Activated T-cell treated with anti-CD3 and anti-CD28 coated beads, Interleukin-2, amount 50 U/mL, for 4 hours (primary cell): Measurements from ENCODE around the gene ADAM23. TPM values are rescaled to one million over a fixed set of nuclear protein-coding genes. Genes with fewer than 3 reads are reported as not detected.

Experiments used
- ATAC-seq, 2 donors: fragments of 200-7000 bp; cut with Tn5 transposase; one replicate each; pipeline ENCODE4 v1.10.0; 2021
- DNase-seq: peaks from one replicate; pipeline ENCODE4 v3.0.0-alpha.2; 2020
- H3K27me3 Mint-ChIP-seq: one replicate; pipeline ENCODE4 v1.8.0; 2021; ENCODE audit warnings: low read depth, mixed read lengths
- H3K36me3 Mint-ChIP-seq: one replicate; pipeline ENCODE4 v1.8.0; 2022; ENCODE audit warnings: mixed read lengths; ENCODE audit not compliant: insufficient read depth
- H3K4me1 Mint-ChIP-seq: one replicate; pipeline ENCODE4 v1.8.0; 2021; ENCODE audit warnings: low read depth, mixed read lengths
- H3K4me3 Mint-ChIP-seq: one replicate; pipeline ENCODE4 v1.8.0; 2021; ENCODE audit warnings: mild to moderate bottlenecking, moderate library complexity, mixed read lengths
- H3K9me3 Mint-ChIP-seq: one replicate; pipeline ENCODE4 v1.8.0; 2021; ENCODE audit warnings: mixed read lengths
- total RNA-seq, 3 donors: library from RNA; stranded (reverse); gene quantifications; one replicate each; pipeline ENCODE4 v1.2.1, GENCODE V29; 2021

ADAM23 gene
- total RNA-seq, 3 donors from 2014 or later: 0.25 to 1.2 (median 0.87) TPM

- Mint-ChIP-seq H3K4me3 (no peak overlapping the region), H3K36me3 (no peaks in the 10 kb centered on the region), H3K9me3 (no peaks in the 10 kb centered on the region), H3K4me1 (no peaks in the 10 kb centered on the region), H3K27me3 (peaks cover 12% of the 10 kb centered on the region)
- DNase-seq (no peak), ATAC-seq (no peak)
Measured at GRCh38 chr2:206584323-206585116, 141.2 kb downstream of the ADAM23 start.

DNA sequence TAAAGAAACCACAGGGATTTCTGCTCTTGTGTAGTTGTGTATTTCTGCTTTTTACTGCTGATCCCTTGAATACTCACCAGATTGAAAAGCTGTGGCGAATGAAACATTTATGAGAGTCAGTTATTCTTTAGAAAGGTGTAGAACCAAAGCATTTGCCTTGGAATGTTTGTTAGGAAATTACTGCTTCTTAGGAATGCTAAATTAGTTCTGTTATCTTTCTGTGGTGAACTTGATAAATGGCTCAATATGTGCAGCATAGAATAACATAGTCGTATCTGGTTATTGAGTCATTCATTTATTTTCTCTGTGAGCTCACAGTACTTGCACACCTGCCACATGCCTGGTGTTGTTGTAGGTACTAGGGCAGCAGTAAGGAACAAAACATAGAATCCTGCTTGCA is 142.0 kb downstream of the ADAM23 start:
- ATAC-seq (no peak), DNase-seq (no peak)
- Mint-ChIP-seq H3K4me1 (no peaks in the 10 kb centered on the region), H3K4me3 (no peak overlapping the region), H3K9me3 (no peaks in the 10 kb centered on the region), H3K27me3 (peaks cover 12% of the 10 kb centered on the region), H3K36me3 (no peaks in the 10 kb centered on the region)

DNA sequence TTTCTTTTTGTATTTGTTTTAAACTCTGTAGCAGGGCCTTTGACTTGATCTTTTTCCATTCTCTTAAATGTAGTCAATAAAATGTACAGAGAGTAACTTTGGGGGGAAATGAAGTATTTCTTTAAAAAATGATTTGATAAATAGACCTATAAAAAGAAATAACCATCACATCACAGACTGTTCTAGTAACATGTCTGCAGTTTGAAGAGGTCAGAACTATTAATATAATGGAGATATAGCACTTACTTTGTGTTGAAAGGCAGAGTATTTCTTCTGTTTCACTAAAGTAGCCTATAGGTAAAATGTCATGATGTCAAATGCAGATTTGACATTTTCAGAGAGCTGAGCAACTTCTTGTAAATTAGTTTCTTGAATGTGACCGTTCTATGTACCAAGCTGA is 143.3 kb downstream of the ADAM23 start:
- no peak for DNase-seq
- H3K4me3 Mint-ChIP-seq: no peak overlapping the region
- ATAC-seq: no peak
- H3K36me3 Mint-ChIP-seq: no peaks in the 10 kb centered on the region
- peaks cover 12% of the 10 kb centered on the region for H3K27me3 Mint-ChIP-seq
- H3K9me3 Mint-ChIP-seq: no peaks in the 10 kb centered on the region
- no peaks in the 10 kb centered on the region for H3K4me1 Mint-ChIP-seq

DNA sequence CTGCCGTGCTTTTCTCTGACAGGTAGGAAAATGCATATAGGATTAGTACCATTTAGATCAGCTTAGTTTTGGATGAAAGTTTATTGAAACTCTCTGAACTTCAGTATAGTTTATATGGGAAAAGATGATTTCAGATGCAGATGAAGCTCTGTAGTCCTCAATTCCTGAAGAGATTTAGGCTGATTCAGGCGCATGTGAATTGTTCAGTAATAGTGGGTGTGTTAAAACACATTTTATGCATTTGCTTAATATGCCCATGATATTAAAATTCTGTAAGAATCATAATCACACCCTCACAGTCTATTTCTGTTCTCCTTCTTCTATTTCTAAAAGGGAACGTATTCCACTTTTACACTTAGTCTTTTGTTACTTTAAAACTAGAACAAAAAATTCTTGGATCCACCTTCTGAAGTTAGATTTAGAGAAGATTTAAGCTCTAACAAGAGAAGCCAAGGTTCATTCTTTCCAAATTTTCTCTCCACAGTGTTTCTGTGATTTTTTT is 154.4 kb downstream of the ADAM23 start:
- Mint-ChIP-seq H3K9me3 (no peaks in the 10 kb centered on the region), H3K36me3 (no peaks in the 10 kb centered on the region), H3K4me3 (no peak overlapping the region), H3K27me3 (no peaks in the 10 kb centered on the region), H3K4me1 (no peaks in the 10 kb centered on the region)
- DNase-seq (no peak), ATAC-seq (no peak)

GRCh38 chr2:206603243-206603642 is 159.9 kb downstream of the ADAM23 start:
- ATAC-seq: no peak
- Mint-ChIP-seq H3K27me3 (no peaks in the 10 kb centered on the region), H3K9me3 (no peaks in the 10 kb centered on the region), H3K4me1 (no peaks in the 10 kb centered on the region), H3K4me3 (no peak overlapping the region), H3K36me3 (no peaks in the 10 kb centered on the region)
- no peak for DNase-seq

GRCh38 chr2:206610451-206610850 is 167.1 kb downstream of the ADAM23 start:
- DNase-seq (no peak), ATAC-seq (no peak)
- Mint-ChIP-seq H3K4me3 (no peak overlapping the region), H3K9me3 (no peaks in the 10 kb centered on the region), H3K27me3 (no peaks in the 10 kb centered on the region), H3K36me3 (no peaks in the 10 kb centered on the region), H3K4me1 (peaks cover 2% of the 10 kb centered on the region)

DNA sequence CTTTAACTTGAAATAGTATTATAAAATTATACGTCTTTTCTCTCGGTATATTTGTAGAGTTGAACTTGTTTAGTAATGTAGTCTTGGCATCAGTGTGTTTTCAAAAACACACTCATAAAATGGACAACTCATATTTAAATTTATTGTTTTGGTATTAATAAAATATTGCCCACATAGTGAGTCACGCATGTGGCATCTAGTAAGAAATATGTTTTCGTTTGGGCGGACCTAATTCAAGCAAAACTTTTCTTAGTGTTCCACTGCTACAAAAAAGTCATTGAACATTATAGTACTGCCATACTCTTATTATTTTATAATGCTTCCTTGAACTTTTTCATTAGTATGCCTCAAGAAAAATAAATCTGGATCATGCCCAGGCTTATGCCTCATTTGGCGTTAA is 167.9 kb downstream of the ADAM23 start:
- DNase-seq: no peak
- Mint-ChIP-seq H3K4me1 (peaks cover 2% of the 10 kb centered on the region), H3K36me3 (no peaks in the 10 kb centered on the region), H3K27me3 (no peaks in the 10 kb centered on the region), H3K4me3 (no peak overlapping the region), H3K9me3 (no peaks in the 10 kb centered on the region)
- ATAC-seq: no peak

GRCh38 chr2:206611736-206612135 is 168.4 kb downstream of the ADAM23 start:
- no peak for ATAC-seq

DNA sequence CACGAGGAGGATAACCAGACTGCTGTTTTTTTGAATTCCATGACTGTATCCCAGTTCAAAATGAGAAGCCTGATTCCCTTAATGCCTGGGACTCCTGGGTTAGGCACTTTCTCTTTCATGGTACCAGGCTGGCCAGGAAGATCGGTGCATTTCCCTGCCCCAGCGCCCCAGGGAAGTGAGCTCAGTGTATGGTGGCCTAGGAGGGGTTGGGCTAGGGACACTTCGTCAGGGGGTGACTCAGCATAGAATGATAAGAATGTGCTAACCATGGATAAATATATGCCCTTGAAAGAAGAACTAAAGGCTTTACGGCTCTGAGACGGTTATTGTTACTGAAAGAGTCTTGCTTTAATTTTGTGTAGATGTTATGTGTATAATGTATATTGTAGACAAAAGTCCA is 171.5 kb downstream of the ADAM23 start:
- DNase-seq (no peak), ATAC-seq (no peak)
- H3K36me3 Mint-ChIP-seq: no peaks in the 10 kb centered on the region
- no peaks in the 10 kb centered on the region for H3K9me3 Mint-ChIP-seq
- H3K27me3 Mint-ChIP-seq: no peaks in the 10 kb centered on the region
- no peak overlapping the region for H3K4me3 Mint-ChIP-seq
- no peaks in the 10 kb centered on the region for H3K4me1 Mint-ChIP-seq

More at GRCh38 chr2:206611736-206612135, 168.4 kb downstream of the ADAM23 start:
- Mint-ChIP-seq H3K9me3 (no peaks in the 10 kb centered on the region), H3K27me3 (no peaks in the 10 kb centered on the region), H3K4me3 (no peak overlapping the region), H3K36me3 (no peaks in the 10 kb centered on the region), H3K4me1 (peaks cover 2% of the 10 kb centered on the region)
- DNase-seq: no peak

GRCh38 chr2:206615417-206616089 is 172.2 kb downstream of the ADAM23 start:
- Mint-ChIP-seq H3K27me3 (no peaks in the 10 kb centered on the region), H3K9me3 (no peaks in the 10 kb centered on the region), H3K4me1 (no peaks in the 10 kb centered on the region), H3K36me3 (no peaks in the 10 kb centered on the region), H3K4me3 (no peak overlapping the region)
- no peak for ATAC-seq
- no peak for DNase-seq

- H3K4me1 Mint-ChIP-seq: no peaks in the 10 kb centered on the region
- H3K36me3 Mint-ChIP-seq: no peaks in the 10 kb centered on the region
- H3K9me3 Mint-ChIP-seq: no peaks in the 10 kb centered on the region
- ATAC-seq: no peak
- no peak overlapping the region for H3K4me3 Mint-ChIP-seq
- H3K27me3 Mint-ChIP-seq: no peaks in the 10 kb centered on the region
- DNase-seq: no peak
Measured at GRCh38 chr2:206616151-206616550, 172.8 kb downstream of the ADAM23 start.

GRCh38 chr2:206619011-206619410 is 175.7 kb downstream of the ADAM23 start:
- Mint-ChIP-seq H3K27me3 (no peaks in the 10 kb centered on the region), H3K9me3 (no peaks in the 10 kb centered on the region), H3K36me3 (no peaks in the 10 kb centered on the region), H3K4me1 (no peaks in the 10 kb centered on the region), H3K4me3 (no peak overlapping the region)
- ATAC-seq (no peak), DNase-seq (no peak)

- Mint-ChIP-seq H3K9me3 (no peaks in the 10 kb centered on the region), H3K36me3 (no peaks in the 10 kb centered on the region), H3K4me3 (no peak overlapping the region), H3K4me1 (no peaks in the 10 kb centered on the region), H3K27me3 (peaks cover 11% of the 10 kb centered on the region)
- no peak for DNase-seq
- no peak for ATAC-seq
Measured at GRCh38 chr2:206626108-206626507, 182.8 kb downstream of the ADAM23 start.

GRCh38 chr2:206627632-206628031 is 184.3 kb downstream of the ADAM23 start:
- Mint-ChIP-seq H3K9me3 (no peaks in the 10 kb centered on the region), H3K4me3 (no peak overlapping the region), H3K27me3 (peaks cover 11% of the 10 kb centered on the region), H3K36me3 (no peaks in the 10 kb centered on the region), H3K4me1 (no peaks in the 10 kb centered on the region)
- DNase-seq (no peak), ATAC-seq (no peak)

DNA sequence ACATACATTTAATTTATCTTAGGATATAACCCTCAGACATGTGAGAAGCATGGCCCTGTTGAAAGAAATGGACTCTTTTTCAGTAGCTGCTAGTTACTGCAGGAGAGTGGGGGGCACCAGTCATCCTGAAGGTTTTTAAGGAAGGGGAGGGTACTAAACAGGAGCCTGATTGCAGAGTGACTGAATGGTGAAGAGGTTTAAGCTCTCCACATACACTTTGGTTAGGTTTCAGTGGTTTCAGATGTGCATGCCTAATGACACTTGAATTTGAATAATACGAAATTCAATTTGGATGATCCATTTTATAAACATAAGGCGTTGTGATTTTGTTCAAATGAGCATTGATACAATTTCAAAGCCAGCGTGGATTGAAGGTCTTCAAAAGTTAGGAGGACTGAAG is 188.0 kb downstream of the ADAM23 start:
- H3K9me3 Mint-ChIP-seq: no peaks in the 10 kb centered on the region
- no peaks in the 10 kb centered on the region for H3K36me3 Mint-ChIP-seq
- DNase-seq (no peak), ATAC-seq (no peak)
- H3K4me1 Mint-ChIP-seq: no peaks in the 10 kb centered on the region
- H3K4me3 Mint-ChIP-seq: no peak overlapping the region
- peaks cover 10% of the 10 kb centered on the region for H3K27me3 Mint-ChIP-seq
